ENCODE data around the gene XIRP2. TPM values are rescaled to one million over a fixed set of nuclear protein-coding genes. Genes with fewer than 3 reads are reported as not detected.

The XIRP2 gene
- total and polyA plus RNA-seq, 2 of the 8 experiments (the other 6 are each of a cell fraction or from before 2014, with no cell fraction given), result 0.11 TPM; not detected in 1

DNA sequence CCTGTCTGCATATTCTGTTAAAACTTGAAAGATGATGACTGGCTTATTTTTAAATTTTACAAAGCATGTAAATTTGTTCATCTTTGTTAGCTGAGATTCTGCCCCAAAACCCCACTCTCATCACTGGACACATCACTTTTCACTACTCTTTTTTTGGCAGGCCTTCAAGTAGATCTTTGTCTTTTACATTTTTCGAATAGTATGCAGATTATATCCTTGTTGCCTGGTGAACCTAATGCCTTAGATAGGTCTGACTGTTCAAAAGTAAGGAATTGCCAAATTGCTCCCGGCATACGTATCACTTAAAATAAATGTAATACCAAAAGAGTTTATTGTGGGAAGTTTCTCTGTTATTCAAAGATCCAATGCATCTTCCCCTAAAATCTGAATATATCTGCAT lies 303.3 kb downstream of the XIRP2 start (continued):
- no peak for TF ChIP-seq CBX5 (IDR thresholded peaks at IDR 0.05; ENCODE audit: low read depth, low read length)

Measured in H1 (cell line).